Measurements from ENCODE around the gene CD93.

Gene CD93

GRCh38 chr20:23120936-23121750, 35.0 kb upstream of the CD93 start:
- Histone ChIP-seq H3K36me3 (ENCODE audit: control insufficient read depth in 5 of 5, insufficient read depth in 5 of 5, low read length in 5 of 5) (no peaks in the 10 kb centered on the region), H3K9ac (ENCODE audit: low read length in 5 of 5) (no peak overlapping the region), H3K4me3 (ENCODE audit: low read depth in 1 of 5, low read length in 5 of 5) (no peak overlapping the region), H3K27ac (ENCODE audit: low read depth, low read length) (no peak overlapping the region), H3K9me3 (ENCODE audit: control insufficient read depth in 5 of 5, low read length in 5 of 5) (no peaks in the 10 kb centered on the region), H3K4me1 (ENCODE audit: control insufficient read depth in 5 of 5, insufficient read depth in 5 of 5, low read length in 5 of 5) (peaks cover 0 to 41% (median 23%) of the 10 kb centered on the region in 5 donors), H3K27me3 (ENCODE audit: control insufficient read depth in 5 of 5, insufficient read depth in 4 of 5, low read length in 5 of 5) (peaks cover 0 to 2% (median 0%) of the 10 kb centered on the region in 5 donors)

DNA sequence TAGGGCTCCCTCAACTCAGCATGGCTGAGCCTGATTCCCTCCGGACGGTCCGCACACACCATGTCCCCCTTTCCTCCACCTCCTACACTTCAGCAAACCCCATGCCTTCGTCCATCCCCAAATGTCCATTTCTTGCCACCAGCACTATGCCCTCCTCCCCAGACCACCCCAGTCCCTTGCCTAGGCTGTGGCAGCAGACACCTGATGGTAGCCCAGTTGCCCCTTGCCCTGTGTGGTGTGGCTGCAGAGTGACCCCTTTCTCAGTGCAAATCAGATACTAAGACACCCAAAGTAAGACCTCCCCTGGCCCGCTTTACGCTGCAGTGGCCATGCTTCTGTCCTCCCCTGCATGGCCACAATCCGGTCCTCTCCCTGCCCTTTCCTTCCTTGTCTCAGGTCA, 34.1 kb upstream of the CD93 start:
- Histone ChIP-seq H3K27me3 (ENCODE audit: control insufficient read depth in 5 of 5, insufficient read depth in 4 of 5, low read length in 5 of 5) (peaks cover 0 to 2% (median 0%) of the 10 kb centered on the region in 5 donors), H3K4me3 (ENCODE audit: low read depth in 1 of 5, low read length in 5 of 5) (no peak overlapping the region), H3K36me3 (ENCODE audit: control insufficient read depth in 5 of 5, insufficient read depth in 5 of 5, low read length in 5 of 5) (no peaks in the 10 kb centered on the region), H3K9me3 (ENCODE audit: control insufficient read depth in 5 of 5, low read length in 5 of 5) (no peaks in the 10 kb centered on the region), H3K9ac (ENCODE audit: low read length in 5 of 5) (no peak overlapping the region), H3K27ac (ENCODE audit: low read depth, low read length) (no peak overlapping the region), H3K4me1 (ENCODE audit: control insufficient read depth in 5 of 5, insufficient read depth in 5 of 5, low read length in 5 of 5) (peaks cover 0 to 35% (median 16%) of the 10 kb centered on the region in 5 donors)

GRCh38 chr20:23119456-23120216, 33.5 kb upstream of the CD93 start:
- H3K36me3 ChIP-seq (ENCODE audit: control insufficient read depth in 5 of 5, insufficient read depth in 5 of 5, low read length in 5 of 5), result no peaks in the 10 kb centered on the region
- H3K9ac ChIP-seq (ENCODE audit: low read length in 5 of 5), result no peak overlapping the region
- H3K27me3 ChIP-seq (ENCODE audit: control insufficient read depth in 5 of 5, insufficient read depth in 4 of 5, low read length in 5 of 5), result peaks cover 0 to 2% (median 0%) of the 10 kb centered on the region in 5 donors
- H3K9me3 ChIP-seq (ENCODE audit: control insufficient read depth in 5 of 5, low read length in 5 of 5), result no peaks in the 10 kb centered on the region
- H3K4me1 ChIP-seq (ENCODE audit: control insufficient read depth in 5 of 5, insufficient read depth in 5 of 5, low read length in 5 of 5), result peaks cover 0 to 32% (median 14%) of the 10 kb centered on the region in 5 donors
- H3K4me3 ChIP-seq (ENCODE audit: low read depth in 1 of 5, low read length in 5 of 5), result no peak overlapping the region
- no peak overlapping the region for H3K27ac ChIP-seq (ENCODE audit: low read depth, low read length)

GRCh38 chr20:23118766-23119165, 32.6 kb upstream of the CD93 start:
- no peak overlapping the region for H3K27ac ChIP-seq (ENCODE audit: low read depth, low read length)
- H3K9ac ChIP-seq (ENCODE audit: low read length in 5 of 5), result no peak overlapping the region
- H3K4me1 ChIP-seq (ENCODE audit: control insufficient read depth in 5 of 5, insufficient read depth in 5 of 5, low read length in 5 of 5), result peaks cover 0 to 40% (median 17%) of the 10 kb centered on the region in 5 donors
- no peaks in the 10 kb centered on the region for H3K36me3 ChIP-seq (ENCODE audit: control insufficient read depth in 5 of 5, insufficient read depth in 5 of 5, low read length in 5 of 5)
- H3K27me3 ChIP-seq (ENCODE audit: control insufficient read depth in 5 of 5, insufficient read depth in 4 of 5, low read length in 5 of 5), result peaks cover 0 to 2% (median 0%) of the 10 kb centered on the region in 5 donors
- H3K4me3 ChIP-seq (ENCODE audit: low read depth in 1 of 5, low read length in 5 of 5), result no peak overlapping the region
- no peaks in the 10 kb centered on the region for H3K9me3 ChIP-seq (ENCODE audit: control insufficient read depth in 5 of 5, low read length in 5 of 5)

DNA sequence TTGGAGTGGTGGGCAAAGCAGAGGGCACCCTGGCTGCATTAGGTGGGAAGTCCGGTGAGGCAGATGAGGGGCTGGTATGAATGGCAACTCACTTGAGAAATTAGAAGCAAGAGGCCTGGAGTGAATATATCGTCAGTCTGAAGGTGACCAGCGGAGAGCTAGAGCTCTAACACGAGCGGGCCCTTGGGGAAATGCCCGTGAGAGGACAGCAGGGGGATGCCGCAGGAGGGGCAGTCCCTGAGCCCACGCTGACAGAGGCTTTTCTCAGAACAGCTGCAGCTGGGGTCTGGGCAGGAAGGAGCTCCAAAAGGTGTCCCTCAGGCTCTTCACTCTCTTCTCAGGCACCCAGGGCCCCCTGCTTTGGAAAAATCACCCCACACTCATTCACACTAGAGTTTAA, 32.0 kb upstream of the CD93 start:
- Histone ChIP-seq H3K27ac (ENCODE audit: low read depth, low read length) (no peak overlapping the region), H3K4me1 (ENCODE audit: control insufficient read depth in 5 of 5, insufficient read depth in 5 of 5, low read length in 5 of 5) (peaks cover 0 to 47% (median 23%) of the 10 kb centered on the region in 5 donors), H3K36me3 (ENCODE audit: control insufficient read depth in 5 of 5, insufficient read depth in 5 of 5, low read length in 5 of 5) (no peaks in the 10 kb centered on the region), H3K9ac (ENCODE audit: low read length in 5 of 5) (no peak overlapping the region), H3K9me3 (ENCODE audit: control insufficient read depth in 5 of 5, low read length in 5 of 5) (no peaks in the 10 kb centered on the region), H3K27me3 (ENCODE audit: control insufficient read depth in 5 of 5, insufficient read depth in 4 of 5, low read length in 5 of 5) (peaks cover 0 to 2% (median 0%) of the 10 kb centered on the region in 5 donors), H3K4me3 (ENCODE audit: low read depth in 1 of 5, low read length in 5 of 5) (no peak overlapping the region)

GRCh38 chr20:23117738-23118137, 31.6 kb upstream of the CD93 start:
- H3K36me3 ChIP-seq (ENCODE audit: control insufficient read depth in 5 of 5, insufficient read depth in 5 of 5, low read length in 5 of 5), result no peaks in the 10 kb centered on the region
- H3K27ac ChIP-seq (ENCODE audit: low read depth, low read length), result no peak overlapping the region
- peaks cover 0 to 2% (median 0%) of the 10 kb centered on the region in 5 donors for H3K27me3 ChIP-seq (ENCODE audit: control insufficient read depth in 5 of 5, insufficient read depth in 4 of 5, low read length in 5 of 5)
- H3K9me3 ChIP-seq (ENCODE audit: control insufficient read depth in 5 of 5, low read length in 5 of 5), result no peaks in the 10 kb centered on the region
- no peak overlapping the region for H3K9ac ChIP-seq (ENCODE audit: low read length in 5 of 5)
- peaks cover 0 to 51% (median 23%) of the 10 kb centered on the region in 5 donors for H3K4me1 ChIP-seq (ENCODE audit: control insufficient read depth in 5 of 5, insufficient read depth in 5 of 5, low read length in 5 of 5)
- H3K4me3 ChIP-seq (ENCODE audit: low read depth in 1 of 5, low read length in 5 of 5), result no peak overlapping the region

GRCh38 chr20:23116311-23117089, 30.4 kb upstream of the CD93 start:
- Histone ChIP-seq H3K4me3 (ENCODE audit: low read depth in 1 of 5, low read length in 5 of 5) (no peak overlapping the region), H3K9ac (ENCODE audit: low read length in 5 of 5) (no peak overlapping the region), H3K27ac (ENCODE audit: low read depth, low read length) (no peak overlapping the region), H3K4me1 (ENCODE audit: control insufficient read depth in 5 of 5, insufficient read depth in 5 of 5, low read length in 5 of 5) (peaks cover 0 to 53% (median 23%) of the 10 kb centered on the region in 5 donors), H3K9me3 (ENCODE audit: control insufficient read depth in 5 of 5, low read length in 5 of 5) (no peaks in the 10 kb centered on the region), H3K27me3 (ENCODE audit: control insufficient read depth in 5 of 5, insufficient read depth in 4 of 5, low read length in 5 of 5) (peaks cover 0 to 2% (median 0%) of the 10 kb centered on the region in 5 donors), H3K36me3 (ENCODE audit: control insufficient read depth in 5 of 5, insufficient read depth in 5 of 5, low read length in 5 of 5) (no peaks in the 10 kb centered on the region)

- Histone ChIP-seq H3K9ac (ENCODE audit: low read length in 5 of 5) (no peak overlapping the region), H3K36me3 (ENCODE audit: control insufficient read depth in 5 of 5, insufficient read depth in 5 of 5, low read length in 5 of 5) (no peaks in the 10 kb centered on the region), H3K27ac (ENCODE audit: low read depth, low read length) (peak overlapping the region; percentile 30), H3K27me3 (ENCODE audit: control insufficient read depth in 5 of 5, insufficient read depth in 4 of 5, low read length in 5 of 5) (peaks cover 0 to 2% (median 0%) of the 10 kb centered on the region in 5 donors), H3K4me3 (ENCODE audit: low read depth in 1 of 5, low read length in 5 of 5) (no peak overlapping the region), H3K9me3 (ENCODE audit: control insufficient read depth in 5 of 5, low read length in 5 of 5) (no peaks in the 10 kb centered on the region), H3K4me1 (ENCODE audit: control insufficient read depth in 5 of 5, insufficient read depth in 5 of 5, low read length in 5 of 5) (peaks cover 0 to 51% (median 23%) of the 10 kb centered on the region in 5 donors)
Measured at GRCh38 chr20:23115822-23116221, 29.7 kb upstream of the CD93 start.

GRCh38 chr20:23114448-23115082, 28.4 kb upstream of the CD93 start:
- H3K27me3 ChIP-seq (ENCODE audit: control insufficient read depth in 5 of 5, insufficient read depth in 4 of 5, low read length in 5 of 5), result peaks cover 0 to 2% (median 0%) of the 10 kb centered on the region in 5 donors
- peaks cover 0 to 42% (median 14%) of the 10 kb centered on the region in 5 donors for H3K4me1 ChIP-seq (ENCODE audit: control insufficient read depth in 5 of 5, insufficient read depth in 5 of 5, low read length in 5 of 5)
- H3K9ac ChIP-seq (ENCODE audit: low read length in 5 of 5), result no peak overlapping the region
- H3K27ac ChIP-seq (ENCODE audit: low read depth, low read length), result peak overlapping the region; percentile 30
- no peak overlapping the region for H3K4me3 ChIP-seq (ENCODE audit: low read depth in 1 of 5, low read length in 5 of 5)
- no peaks in the 10 kb centered on the region for H3K36me3 ChIP-seq (ENCODE audit: control insufficient read depth in 5 of 5, insufficient read depth in 5 of 5, low read length in 5 of 5)
- no peaks in the 10 kb centered on the region for H3K9me3 ChIP-seq (ENCODE audit: control insufficient read depth in 5 of 5, low read length in 5 of 5)

Data from subcutaneous abdominal adipose tissue (tissue), 5 donors.